GM19023 (cell line): ENCODE data around the gene ISM1.

Experiments
- ATAC-seq: cut with Tn5 transposase; IDR thresholded peaks from one replicate; pipeline ENCODE4 v1.9.1; 2021; ENCODE audit warnings: mild to moderate bottlenecking, moderate library complexity; ENCODE audit not compliant: unreplicated experiment

ISM1 gene

GRCh38 chr20:13278812-13279570 lies 57.9 kb downstream of the ISM1 start:
- no peak for ATAC-seq

DNA sequence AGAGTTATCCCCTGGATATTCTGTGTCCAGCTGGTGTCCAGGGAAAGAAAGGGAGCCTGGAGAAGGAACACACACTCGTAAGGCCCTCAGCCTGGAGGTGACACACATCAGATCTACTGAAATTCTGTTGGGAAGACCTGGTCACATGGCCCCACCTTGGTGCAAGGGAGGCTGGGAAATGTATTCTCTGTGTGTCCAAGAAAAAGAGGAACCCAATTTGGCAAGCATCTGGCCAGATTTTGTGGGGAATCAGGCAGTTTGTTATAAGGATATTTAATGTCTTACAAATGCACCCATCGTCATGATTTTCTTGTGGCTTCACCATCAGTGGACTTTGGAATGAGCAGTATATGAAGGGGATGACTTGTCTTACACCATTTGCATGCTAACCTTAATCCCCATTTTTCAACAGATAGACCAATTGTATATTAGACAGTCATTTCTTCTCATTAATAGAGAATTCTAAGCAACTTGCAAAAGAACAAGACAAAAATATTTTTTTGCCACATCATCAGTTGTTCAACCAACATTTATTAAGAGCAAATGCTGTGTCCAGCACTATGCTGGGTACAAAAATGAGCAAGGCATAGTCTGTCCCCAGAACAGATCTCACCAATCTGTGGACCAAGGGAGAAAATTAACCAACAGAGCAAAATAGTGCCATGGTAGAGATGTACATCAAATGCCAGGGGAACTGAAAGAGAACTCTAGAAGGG lies 59.7 kb downstream of the ISM1 start:
- no peak for ATAC-seq

DNA sequence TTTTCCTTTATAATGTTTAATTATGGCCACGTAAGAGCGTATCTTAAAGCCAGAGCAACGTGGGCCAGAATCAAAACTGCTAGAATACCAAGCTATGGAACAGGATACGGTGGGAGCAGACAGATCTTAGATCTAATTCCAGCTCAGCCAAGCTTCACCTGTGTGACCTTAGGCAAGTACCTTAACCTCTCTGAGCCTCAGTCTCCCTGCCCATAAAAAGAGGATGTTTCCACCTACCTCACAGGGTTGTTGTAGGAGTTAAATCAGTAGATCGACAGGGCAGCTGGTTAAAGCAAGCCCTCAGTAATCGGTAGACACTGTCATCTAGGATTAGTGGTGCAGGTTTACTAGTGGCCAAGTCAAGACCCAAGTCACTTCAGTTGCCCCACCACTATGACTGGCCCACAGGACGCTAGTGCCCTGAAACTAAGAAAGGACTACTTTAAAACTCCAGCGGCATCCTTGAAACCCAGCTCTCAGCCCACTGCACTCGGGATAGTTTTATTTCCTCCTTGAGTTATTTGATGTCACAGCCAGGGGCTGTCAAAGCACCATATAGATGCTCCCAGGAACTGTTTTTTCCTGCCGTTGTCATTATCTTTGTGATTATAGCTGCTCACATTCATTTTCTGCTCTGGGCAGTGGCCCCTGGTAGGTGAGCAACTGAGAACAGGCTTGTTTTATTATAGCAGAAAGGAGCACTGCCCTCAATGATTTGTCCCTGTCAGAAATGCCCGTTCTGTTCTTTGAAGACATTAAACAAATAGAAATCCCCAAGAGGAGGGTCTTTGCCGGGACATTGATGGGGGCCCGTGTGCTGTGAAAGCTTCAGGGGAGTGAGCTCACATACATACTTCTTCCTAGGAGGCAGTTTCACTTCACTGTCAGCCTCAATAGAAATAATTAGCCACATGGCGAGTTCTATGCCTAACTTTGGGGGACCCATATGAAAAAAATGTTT lies 63.1 kb downstream of the ISM1 start:
- ATAC-seq: no peak

- ATAC-seq: no peak
These were observed 63.8 kb downstream of the ISM1 start for GRCh38 chr20:13284830-13285229.

- ATAC-seq: no peak
These were observed 64.3 kb downstream of the ISM1 start for GRCh38 chr20:13285408-13285807.

GRCh38 chr20:13286052-13286451 lies 65.0 kb downstream of the ISM1 start:
- no peak for ATAC-seq

GRCh38 chr20:13286607-13287006 lies 65.5 kb downstream of the ISM1 start:
- no peak for ATAC-seq

GRCh38 chr20:13288357-13288756 lies 67.3 kb downstream of the ISM1 start:
- no peak for ATAC-seq

GRCh38 chr20:13289031-13289430 lies 68.0 kb downstream of the ISM1 start:
- no peak for ATAC-seq

DNA sequence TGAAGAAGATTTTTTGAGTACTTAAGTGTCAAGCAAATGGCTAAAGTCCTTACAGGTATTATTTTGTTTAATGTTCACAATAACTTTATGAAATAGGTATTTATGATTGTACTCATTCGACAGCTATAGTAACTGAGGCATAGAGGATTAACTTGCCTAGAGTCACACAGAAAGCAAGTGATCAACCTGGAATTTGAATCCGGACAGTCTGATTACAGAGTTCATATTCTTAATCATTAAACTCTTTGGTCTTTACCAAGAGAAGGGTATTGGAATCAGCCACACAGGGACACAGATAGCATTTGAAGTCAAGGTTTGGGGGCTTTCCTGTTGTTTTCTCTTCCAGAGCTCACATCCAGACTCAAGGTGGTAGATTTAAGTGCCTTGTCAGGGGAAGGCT lies 69.7 kb downstream of the ISM1 start:
- ATAC-seq: no peak

DNA sequence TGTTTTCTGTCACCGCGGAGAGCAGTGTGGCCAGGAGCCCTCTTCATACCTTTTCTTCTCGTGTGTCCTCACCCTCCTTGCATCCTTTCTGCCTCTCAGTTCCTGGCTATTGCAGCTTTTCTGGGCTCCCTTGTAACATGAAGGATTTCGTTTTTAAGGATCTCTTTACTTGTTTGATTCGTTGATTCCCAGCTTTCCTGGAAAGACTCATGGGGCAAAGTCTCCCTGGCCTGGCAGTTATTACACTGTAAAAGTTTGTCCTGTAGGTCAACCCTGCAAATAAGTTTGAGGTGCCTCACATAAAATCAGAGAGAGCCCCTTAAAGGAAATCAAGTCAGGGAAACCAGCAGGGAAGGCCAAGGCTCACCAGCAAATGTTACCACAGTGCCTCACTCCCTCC lies 70.1 kb downstream of the ISM1 start:
- ATAC-seq: no peak

GRCh38 chr20:13292201-13292885 lies 71.3 kb downstream of the ISM1 start:
- no peak for ATAC-seq

DNA sequence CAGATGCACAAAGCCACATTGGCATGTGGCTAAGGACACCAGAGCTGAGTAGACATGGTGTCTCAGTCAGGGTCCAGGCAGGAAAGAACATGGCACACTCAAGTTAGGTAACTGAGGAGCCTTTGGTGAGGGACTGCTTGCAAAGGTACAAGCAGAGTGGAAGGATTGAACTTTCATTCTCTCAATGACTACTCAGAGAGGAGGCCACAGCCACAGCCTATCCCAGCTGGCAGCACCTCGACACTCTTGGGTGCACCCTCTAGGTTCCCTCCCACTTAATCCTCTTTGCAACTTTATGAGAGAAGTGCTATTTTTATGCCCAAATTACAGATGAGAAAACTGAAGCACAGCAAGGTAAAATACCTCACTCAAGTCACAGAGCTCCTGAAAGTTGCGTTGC lies 73.4 kb downstream of the ISM1 start:
- ATAC-seq: no peak

- ATAC-seq: no peak
These were observed 74.6 kb downstream of the ISM1 start for GRCh38 chr20:13295637-13296036.

DNA sequence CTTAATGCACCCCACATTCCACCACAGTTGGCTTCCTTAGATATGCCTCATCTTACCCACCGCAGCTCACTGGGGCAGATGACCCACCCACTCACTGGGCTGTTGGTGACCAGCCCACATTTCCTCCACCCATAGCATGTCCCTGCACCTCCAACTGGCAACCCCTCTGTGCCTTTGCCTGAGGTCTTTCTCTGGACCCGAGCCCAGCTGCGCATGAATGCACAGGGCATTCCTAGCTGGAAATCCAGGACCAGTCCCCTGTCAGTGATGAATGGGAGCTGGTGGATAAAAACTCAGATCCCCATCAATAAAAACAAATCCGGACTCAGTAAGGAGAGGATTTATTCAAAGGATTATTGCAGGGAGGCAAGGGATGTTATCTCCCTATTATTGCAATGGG lies 75.0 kb downstream of the ISM1 start:
- ATAC-seq: no peak

DNA sequence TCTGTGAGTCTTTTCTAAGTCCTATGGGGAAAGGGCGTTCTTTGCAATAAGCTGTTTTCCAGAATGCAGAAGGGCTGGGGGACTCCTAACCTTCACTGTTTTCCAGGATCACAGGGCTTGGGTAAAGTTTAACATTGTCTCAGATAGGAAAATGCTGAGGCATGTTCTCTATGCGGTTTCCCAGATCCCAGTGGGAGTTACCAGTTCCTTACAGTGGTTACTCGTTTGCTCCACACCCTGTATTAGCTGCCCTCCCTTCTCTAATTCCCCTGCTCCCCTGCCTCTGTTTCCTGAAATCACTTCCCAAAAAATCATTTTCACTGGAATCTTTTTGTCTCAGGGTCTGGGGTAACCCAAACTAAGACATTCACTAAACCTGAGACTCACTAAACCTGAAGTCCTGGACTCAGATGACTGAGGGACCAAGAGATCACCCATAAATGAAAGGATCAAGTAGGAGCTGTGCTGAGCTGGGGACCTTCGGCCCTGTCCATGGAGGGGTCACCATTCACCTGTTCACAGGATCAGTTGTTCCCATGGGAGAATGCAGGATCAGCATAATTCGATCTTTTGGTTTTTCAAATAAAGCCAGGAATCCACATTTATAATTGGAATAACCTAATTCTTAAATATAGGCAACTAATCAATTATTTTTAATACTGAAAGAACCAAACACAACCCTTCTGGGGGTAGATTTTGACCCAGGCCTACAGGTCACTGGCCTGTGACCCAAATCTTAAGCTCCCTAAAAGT lies 76.2 kb downstream of the ISM1 start:
- ATAC-seq: no peak

DNA sequence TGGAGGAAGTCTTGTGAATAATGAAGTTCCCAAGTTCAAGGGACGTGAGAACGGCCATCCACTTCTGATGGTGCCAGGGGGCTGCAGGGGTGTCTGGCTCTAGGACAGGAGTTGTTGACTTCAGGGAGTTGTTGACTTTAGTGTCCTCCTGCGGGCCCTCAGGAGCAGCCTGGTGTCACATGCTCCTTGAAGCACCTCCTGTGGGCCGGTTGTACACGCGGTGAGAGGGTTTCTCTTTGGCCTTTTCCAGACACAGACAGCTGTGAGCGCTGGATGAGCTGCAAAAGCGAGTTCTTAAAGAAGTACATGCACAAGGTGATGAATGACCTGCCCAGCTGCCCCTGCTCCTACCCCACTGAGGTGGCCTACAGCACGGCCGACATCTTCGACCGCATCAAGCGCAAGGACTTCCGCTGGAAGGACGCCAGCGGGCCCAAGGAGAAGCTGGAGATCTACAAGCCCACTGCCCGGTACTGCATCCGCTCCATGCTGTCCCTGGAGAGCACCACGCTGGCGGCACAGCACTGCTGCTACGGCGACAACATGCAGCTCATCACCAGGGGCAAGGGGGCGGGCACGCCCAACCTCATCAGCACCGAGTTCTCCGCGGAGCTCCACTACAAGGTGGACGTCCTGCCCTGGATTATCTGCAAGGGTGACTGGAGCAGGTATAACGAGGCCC lies 77.8 kb downstream of the ISM1 start:
- ATAC-seq: no peak

- ATAC-seq: no peak
These were observed 78.3 kb downstream of the ISM1 start for GRCh38 chr20:13299401-13299800.

DNA sequence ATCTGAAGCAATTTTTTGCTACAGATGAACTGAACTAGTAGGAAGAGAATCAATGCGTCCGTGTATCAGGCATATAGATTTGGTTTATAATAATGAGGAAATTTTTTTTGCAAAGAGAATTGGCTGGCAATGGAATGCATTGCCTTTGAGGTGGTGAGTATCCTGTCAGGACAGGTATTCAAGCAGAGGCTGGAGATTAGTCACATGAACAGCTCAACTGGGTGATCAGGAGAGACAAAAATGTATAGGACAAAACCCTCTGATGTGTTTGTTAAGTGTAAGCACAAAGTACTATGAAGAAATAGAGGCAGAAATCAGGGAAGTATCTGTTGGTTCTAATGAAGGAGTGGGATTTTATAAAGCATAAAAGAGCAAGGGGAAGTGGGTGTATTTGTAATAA lies 80.5 kb downstream of the ISM1 start:
- no peak for ATAC-seq
